ENCODE results near the gene E2F4. TPM values are rescaled to one million over a fixed set of nuclear protein-coding genes. Genes with fewer than 3 reads are reported as not detected.

E2F4 gene
- total and polyA plus RNA-seq, 9 of the 15 experiments (the other 6 are each of a cell fraction or from before 2014, with no cell fraction given) = 9.7 to 139 (median 106) TPM

- TF ChIP-seq ZBTB40 (IDR thresholded peaks at IDR 0.05) (0 out of 2 replicates have a peak, but pooled peaks have one; percentile 20), ZBTB40 (CRISPR knock-in tag; IDR thresholded peaks at IDR 0.05) (no peak), REST (IDR thresholded peaks at IDR 0.05; ENCODE audit: borderline replicate concordance) (peak; percentile 57), REST (CRISPR knock-in tag; IDR thresholded peaks at IDR 0.05; ENCODE audit: low read depth) (no peak), FOXP1 (CRISPR knock-in tag; IDR thresholded peaks at IDR 0.05) (no peak), ZNF175 (CRISPR knock-in tag; IDR thresholded peaks at IDR 0.05; ENCODE audit: low read depth) (0 out of 2 replicates have a peak, but pooled peaks have one; percentile 45), MNT (conservative IDR thresholded peaks at IDR 0.05) (peak; percentile 73 to 89)
Measured at GRCh38 chr16:67183627-67184452, 8.1 kb upstream of the E2F4 start, which contains the start of gene MATCAP1 (continued).
